Fibroblast of villous mesenchyme (primary cell): ENCODE data around the gene NDE1. TPM values are rescaled to one million over a fixed set of nuclear protein-coding genes. Genes with fewer than 3 reads are reported as not detected.

Source experiments
- DNase-seq: peaks from one replicate; pipeline ENCODE4 v3.0.0-alpha.2; 2010; ENCODE audit warnings: low read depth
- H3K4me3 ChIP-seq: 2 replicates; pipeline ENCODE4 v1.5.1; 2011; ENCODE audit warnings: low read depth, mild to moderate bottlenecking, low read length
- CTCF ChIP-seq: IDR thresholded peaks from 2 replicates; pipeline ENCODE4 v1.5.1; 2012; ENCODE audit warnings: low read depth, mild to moderate bottlenecking, low read length; ENCODE audit not compliant: insufficient read depth
- total RNA-seq: library from RNA; depleted of rRNA; stranded (reverse); fragments of >200 nt; gene quantifications from 2 replicates; pipeline ENCODE4 v1.2.3, GENCODE V29; 2012

The NDE1 gene
- total RNA-seq, 1 donor, result 43.2 TPM

- TF ChIP-seq CTCF, result no peak
- no peak overlapping the region for H3K4me3 ChIP-seq
- no peak for DNase-seq
These were observed 96.3 kb downstream of the NDE1 start for GRCh38 chr16:15746332-15746731.

GRCh38 chr16:15747937-15748336 lies 97.9 kb downstream of the NDE1 start:
- no peak for TF ChIP-seq CTCF
- H3K4me3 ChIP-seq, result no peak overlapping the region
- DNase-seq, result no peak

GRCh38 chr16:15748654-15749053 lies 98.6 kb downstream of the NDE1 start:
- TF ChIP-seq CTCF, result no peak
- H3K4me3 ChIP-seq, result no peak overlapping the region
- no peak for DNase-seq

GRCh38 chr16:15749371-15749770 lies 99.3 kb downstream of the NDE1 start:
- DNase-seq, result no peak
- TF ChIP-seq CTCF, result no peak
- no peak overlapping the region for H3K4me3 ChIP-seq

- DNase-seq, result no peak
- no peak for TF ChIP-seq CTCF
- no peak overlapping the region for H3K4me3 ChIP-seq
These were observed 99.9 kb downstream of the NDE1 start for GRCh38 chr16:15749985-15750384.

- no peak for TF ChIP-seq CTCF
- H3K4me3 ChIP-seq, result no peak overlapping the region
- no peak for DNase-seq
These were observed 101.9 kb downstream of the NDE1 start for GRCh38 chr16:15751940-15752339.

GRCh38 chr16:15752717-15753488 lies 102.9 kb downstream of the NDE1 start:
- TF ChIP-seq CTCF, result no peak
- no peak for DNase-seq
- H3K4me3 ChIP-seq, result no peak overlapping the region
